HG03457 (cell line): Measurements from ENCODE around the gene SLC2A1.
A peak's percentile ranks its signal among the peaks of the same experiment; 100 is the strongest.

Experiments
- ATAC-seq: cut with Tn5 transposase; IDR thresholded peaks from one replicate; pipeline ENCODE4 v1.9.1; 2021; ENCODE audit warnings: moderate number of reproducible peaks; ENCODE audit not compliant: unreplicated experiment

The SLC2A1 gene

GRCh38 chr1:42943166-42943565, 15.5 kb downstream of the SLC2A1 start:
- ATAC-seq, result no peak

- ATAC-seq, result no peak
Observed at GRCh38 chr1:42942444-42942843, 16.2 kb downstream of the SLC2A1 start.

GRCh38 chr1:42941640-42942330, 16.9 kb downstream of the SLC2A1 start:
- no peak for ATAC-seq

GRCh38 chr1:42940851-42941639, 17.6 kb downstream of the SLC2A1 start:
- ATAC-seq, result no peak

GRCh38 chr1:42938645-42939615, 19.7 kb downstream of the SLC2A1 start:
- ATAC-seq, result no peak

GRCh38 chr1:42937836-42938644, 20.6 kb downstream of the SLC2A1 start:
- ATAC-seq, result no peak

- ATAC-seq, result no peak
Observed at GRCh38 chr1:42937141-42937696, 21.4 kb downstream of the SLC2A1 start.

- no peak for ATAC-seq
Observed at GRCh38 chr1:42936309-42937078, 22.2 kb downstream of the SLC2A1 start.

- ATAC-seq, result no peak
Observed at GRCh38 chr1:42935971-42936308, 22.7 kb downstream of the SLC2A1 start.

- ATAC-seq, result no peak
Observed at GRCh38 chr1:42935313-42935895, 23.3 kb downstream of the SLC2A1 start.

GRCh38 chr1:42934541-42935312, 23.9 kb downstream of the SLC2A1 start:
- ATAC-seq, result no peak

- ATAC-seq, result no peak
Observed at GRCh38 chr1:42933610-42934491, 24.8 kb downstream of the SLC2A1 start.

- no peak for ATAC-seq
Observed at GRCh38 chr1:42933060-42933586, 25.5 kb downstream of the SLC2A1 start.

GRCh38 chr1:42932442-42932941, 26.2 kb downstream of the SLC2A1 start:
- no peak for ATAC-seq

GRCh38 chr1:42931911-42932422, 26.7 kb downstream of the SLC2A1 start:
- peak; percentile 47 for ATAC-seq

- no peak for ATAC-seq
Observed at GRCh38 chr1:42931108-42931539, 27.5 kb downstream of the SLC2A1 start.
